ENCODE results near the gene NAA38.
"Not testable (repeated sequence)": the region's sequence is repeated elsewhere in the genome, so short reads cannot be mapped to it uniquely, and the experiment has no call there.

NAA38 gene

GRCh38 chr17:7824021-7824924 lies 33.1 kb downstream of the NAA38 start:
- no peak for DNase-seq (ENCODE audit: low read depth)

GRCh38 chr17:7823581-7824001 lies 33.8 kb downstream of the NAA38 start:
- no peak for DNase-seq (ENCODE audit: low read depth)

- DNase-seq (ENCODE audit: low read depth): no peak
Observed at GRCh38 chr17:7822126-7822525, 35.2 kb downstream of the NAA38 start.

- DNase-seq (ENCODE audit: low read depth): no peak
Observed at GRCh38 chr17:7820231-7820630, 37.1 kb downstream of the NAA38 start.

GRCh38 chr17:7818746-7819645 lies 38.4 kb downstream of the NAA38 start:
- DNase-seq (ENCODE audit: low read depth): no peak

- DNase-seq (ENCODE audit: low read depth): no peak
Observed at GRCh38 chr17:7818026-7818425, 39.3 kb downstream of the NAA38 start.

GRCh38 chr17:7817643-7817964 lies 39.8 kb downstream of the NAA38 start:
- no peak for DNase-seq (ENCODE audit: low read depth)

GRCh38 chr17:7816926-7817642 lies 40.3 kb downstream of the NAA38 start:
- no peak for DNase-seq (ENCODE audit: low read depth)

- DNase-seq (ENCODE audit: low read depth): no peak
Observed at GRCh38 chr17:7814969-7815368, 42.4 kb downstream of the NAA38 start.

- no peak for DNase-seq (ENCODE audit: low read depth)
Observed at GRCh38 chr17:7811251-7811650, 46.1 kb downstream of the NAA38 start.

- DNase-seq (ENCODE audit: low read depth): not testable (repeated sequence)
Observed at GRCh38 chr17:7809791-7810343, 47.5 kb downstream of the NAA38 start.

- no peak for DNase-seq (ENCODE audit: low read depth)
Observed at GRCh38 chr17:7809086-7809790, 48.1 kb downstream of the NAA38 start.

GRCh38 chr17:7807206-7807605 lies 50.2 kb downstream of the NAA38 start:
- no peak for DNase-seq (ENCODE audit: low read depth)
